Thyroid gland (tissue), 4 donors: ENCODE data around the gene ZCCHC24.

Experiments used
- POLR2A ChIP-seq, 2 donors: fragments of 450-650 bp; IDR thresholded peaks; one replicate each; pipeline ENCODE4 v1.6.1; 2017; ENCODE audit warnings: antibody characterized with exemption in 2 of 2, mild to moderate bottlenecking in 2 of 2, moderate library complexity in 1 of 2
- TF ChIP-seq, protein P1 (sequence below), 6 experiments: fragments of 200-600 bp in 3 of 6; fragments of 450-650 bp in 3 of 6; sonication (generic) in 3 of 6; IDR thresholded peaks; one replicate each; pipeline ENCODE4 v1.5.1; 2016 to 2019; ENCODE audit warnings: antibody characterized with exemption in 6 of 6, mild to moderate bottlenecking in 2 of 6, inconsistent platforms in 1 of 6, moderate library complexity in 1 of 6

DNA sequence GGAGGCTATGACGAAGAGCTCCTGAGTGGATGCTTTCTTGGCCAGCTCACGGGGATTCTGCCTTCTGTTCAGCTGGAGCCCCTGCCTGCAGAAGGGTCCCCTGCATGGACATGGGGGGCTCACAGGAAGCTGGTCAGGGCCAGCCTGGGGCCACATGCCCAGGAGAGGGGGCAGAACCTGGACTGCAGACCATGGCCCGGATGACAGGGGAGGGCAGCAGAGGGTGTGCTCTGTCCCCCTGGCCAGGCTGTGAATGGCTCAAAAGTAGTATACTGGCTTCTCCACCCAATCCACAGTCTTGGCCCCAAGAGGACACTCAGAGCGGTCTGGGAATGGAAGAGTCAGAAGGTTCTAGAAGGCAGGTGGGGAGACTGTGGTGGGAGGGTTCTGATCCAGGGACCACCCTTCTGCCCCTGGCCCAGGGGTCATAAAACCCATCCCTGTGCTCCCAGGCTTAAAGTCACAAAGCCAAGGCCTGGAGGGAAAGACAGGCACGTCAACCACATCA, 57.9 kb downstream of the ZCCHC24 start:
- TF ChIP-seq, protein P1, sequence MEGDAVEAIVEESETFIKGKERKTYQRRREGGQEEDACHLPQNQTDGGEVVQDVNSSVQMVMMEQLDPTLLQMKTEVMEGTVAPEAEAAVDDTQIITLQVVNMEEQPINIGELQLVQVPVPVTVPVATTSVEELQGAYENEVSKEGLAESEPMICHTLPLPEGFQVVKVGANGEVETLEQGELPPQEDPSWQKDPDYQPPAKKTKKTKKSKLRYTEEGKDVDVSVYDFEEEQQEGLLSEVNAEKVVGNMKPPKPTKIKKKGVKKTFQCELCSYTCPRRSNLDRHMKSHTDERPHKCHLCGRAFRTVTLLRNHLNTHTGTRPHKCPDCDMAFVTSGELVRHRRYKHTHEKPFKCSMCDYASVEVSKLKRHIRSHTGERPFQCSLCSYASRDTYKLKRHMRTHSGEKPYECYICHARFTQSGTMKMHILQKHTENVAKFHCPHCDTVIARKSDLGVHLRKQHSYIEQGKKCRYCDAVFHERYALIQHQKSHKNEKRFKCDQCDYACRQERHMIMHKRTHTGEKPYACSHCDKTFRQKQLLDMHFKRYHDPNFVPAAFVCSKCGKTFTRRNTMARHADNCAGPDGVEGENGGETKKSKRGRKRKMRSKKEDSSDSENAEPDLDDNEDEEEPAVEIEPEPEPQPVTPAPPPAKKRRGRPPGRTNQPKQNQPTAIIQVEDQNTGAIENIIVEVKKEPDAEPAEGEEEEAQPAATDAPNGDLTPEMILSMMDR (IDR thresholded peaks at IDR 0.05) = no peak
- no peak for TF ChIP-seq POLR2A (IDR thresholded peaks at IDR 0.05)
